H1 (cell line): ENCODE measurements around the gene ACTR1A. TPM values are rescaled to one million over a fixed set of nuclear protein-coding genes. Genes with fewer than 3 reads are reported as not detected.
A peak's percentile ranks its signal among the peaks of the same experiment; 100 is the strongest.

ENCODE experiments used
- BRCA1 ChIP-seq: IDR thresholded peaks from 2 replicates; pipeline ENCODE4 v1.6.1; 2012; ENCODE audit warnings: low read depth, low read length, improper control_type of control experiment
- CBX5 ChIP-seq: fragments of 300-800, 300-1000 bp; sonication (generic); IDR thresholded peaks from 2 replicates; pipeline ENCODE4 v1.7.1; 2016; ENCODE audit warnings: antibody characterized with exemption, low read length, low read depth
- CBX8 ChIP-seq: fragments of 300-800, 300-1000 bp; sonication (generic); IDR thresholded peaks from 2 replicates; pipeline ENCODE4 v1.7.1; 2016; ENCODE audit warnings: low read depth, low read length, borderline replicate concordance
- CHD7 ChIP-seq: fragments of 300-600 bp; sonication (generic); IDR thresholded peaks from 2 replicates; pipeline ENCODE4 v1.7.1; 2012; ENCODE audit warnings: low read length, moderate library complexity, mild to moderate bottlenecking, inconsistent platforms; ENCODE audit not compliant: insufficient replicate concordance
- EGR1 ChIP-seq: IDR thresholded peaks from 2 replicates; pipeline ENCODE4 v1.6.1; 2011; ENCODE audit warnings: low read depth, low read length, borderline replicate concordance
- KDM1A ChIP-seq: fragments of 200-600, 300-600 bp; sonication (generic); IDR thresholded peaks from 2 replicates; pipeline ENCODE4 v1.7.1; 2016; ENCODE audit warnings: mild to moderate bottlenecking, low read length, borderline replicate concordance
- SIRT6 ChIP-seq: IDR thresholded peaks from one replicate; pipeline ENCODE4 v1.7.1; 2012; ENCODE audit warnings: low read length, inconsistent platforms
- SP4 ChIP-seq: IDR thresholded peaks from 2 replicates; pipeline ENCODE4 v1.6.1; 2012; ENCODE audit warnings: low read length, inconsistent platforms
- TCF12 ChIP-seq: IDR thresholded peaks from 2 replicates; pipeline ENCODE4 v1.6.1; 2011; ENCODE audit warnings: low read depth, mild to moderate bottlenecking, low read length
- TEAD4 ChIP-seq: IDR thresholded peaks from 2 replicates; pipeline ENCODE4 v1.6.1; 2012; ENCODE audit warnings: low read depth, low read length, inconsistent platforms, mixed read lengths
- polyA plus RNA-seq, 7 experiments: library from polyadenylated mRNA; depleted of rRNA in 3 of 7; stranded (reverse) in 5 of 7; unstranded in 2 of 7; fragments of >200 nt in 5 of 7; fragments of 200-250 nt in 2 of 7; gene quantifications; 1 replicate in 5 of 7; 2 replicates in 1 of 7; 4 replicates in 1 of 7; pipeline versions ENCODE4 v1.2.1 to v1.2.3, GENCODE V29; 2011 to 2013; ENCODE audit warnings: missing spikeins in 2 of 7, mixed read lengths in 2 of 7
- total RNA-seq: library from RNA; stranded (reverse); fragmentation: NEBNext Ultra II Directional; extraction: Animal tissue kit (Norgen Biotek cat#: 25700); gene quantifications from 2 replicates; pipeline ENCODE4 v1.2.1, GENCODE V29; 2021

Gene ACTR1A
- total and polyA plus RNA-seq, 2 of the 8 experiments (the other 6 are each of a cell fraction or from before 2014, with no cell fraction given) = 78.6 to 86.3 TPM

- TF ChIP-seq CHD7 = no peak
- no peak for TF ChIP-seq CBX5
- no peak for TF ChIP-seq KDM1A
- no peak for TF ChIP-seq SIRT6
- no peak for TF ChIP-seq SP4
- TF ChIP-seq TEAD4 = no peak
- TF ChIP-seq BRCA1 = no peak
- peak; percentile 86; the same call in 1 of the 2 replicates for TF ChIP-seq EGR1
- TF ChIP-seq CBX8 = no peak
- no peak for TF ChIP-seq TCF12
Measured at GRCh38 chr10:102461187-102462054, 41.1 kb downstream of the ACTR1A start (continued).
